A673 (cell line): ENCODE results near the gene PEAR1. TPM values are rescaled to one million over a fixed set of nuclear protein-coding genes. Genes with fewer than 3 reads are reported as not detected.

Experiments used
- BruUV-seq: library from RNA; stranded (reverse); fragments of 400-500 nt; replicated peaks from 2 replicates; lab custom pipeline; 2021; lab: Mats Ljungman, UMichigan
- CTCF ChIA-PET: fragments of 300-600 bp; sonication (Branson Sonifier 250); formaldehyde crosslinking; loops from one replicate; lab custom pipeline; 2022; ENCODE audit warnings: antibody characterized with exemption; lab: Charles Lee
- POLR2A ChIA-PET: fragments of 300-600 bp; sonication (Branson Sonifier 250); formaldehyde crosslinking; loops from one replicate; lab custom pipeline; 2022; ENCODE audit warnings: antibody characterized with exemption; ENCODE audit not compliant: low non-redundant PET; lab: Charles Lee
- DNase-seq: peaks from one replicate; pipeline ENCODE4 v3.0.0-alpha.2; 2015; ENCODE audit warnings: low spot score
- H3K27ac ChIP-seq: fragments of 200-600 bp; sonication (generic); 2 replicates; pipeline ENCODE4 v1.5.1; 2016; ENCODE audit warnings: mixed run types, low read depth, mild to moderate bottlenecking, mixed read lengths, antibody characterized with exemption, low read length; ENCODE audit not compliant: poor library complexity, severe bottlenecking
- H3K27me3 ChIP-seq: fragments of 200-600 bp; sonication (generic); replicated peaks from 2 replicates; pipeline ENCODE4 v1.6.1; 2017; ENCODE audit warnings: mixed run types, low read depth, mild to moderate bottlenecking, mixed read lengths, antibody characterized with exemption, low read length; ENCODE audit not compliant: insufficient read depth, poor library complexity
- H3K36me3 ChIP-seq: fragments of 200-600 bp; sonication (generic); 2 replicates; pipeline ENCODE4 v1.6.1; 2016; ENCODE audit warnings: mixed run types, mild to moderate bottlenecking, mixed read lengths, antibody characterized with exemption, low read length; ENCODE audit not compliant: insufficient read depth, poor library complexity, severe bottlenecking
- H3K4me1 ChIP-seq: fragments of 200-600 bp; sonication (generic); 2 replicates; pipeline ENCODE4 v1.6.1; 2017; ENCODE audit warnings: mixed run types, mild to moderate bottlenecking, mixed read lengths, antibody characterized with exemption, low read length; ENCODE audit not compliant: insufficient read depth, poor library complexity, severe bottlenecking
- H3K4me3 ChIP-seq: fragments of 200-600 bp; sonication (generic); 2 replicates; pipeline ENCODE4 v1.5.1; 2016; ENCODE audit warnings: low read depth, mixed run types, mild to moderate bottlenecking, mixed read lengths, low read length; ENCODE audit not compliant: poor library complexity, severe bottlenecking
- H3K9me3 ChIP-seq: fragments of 200-600 bp; sonication (generic); 2 replicates; pipeline ENCODE4 v1.6.1; 2016; ENCODE audit warnings: mixed run types, low read depth, mild to moderate bottlenecking, mixed read lengths, antibody characterized with exemption, low read length; ENCODE audit not compliant: poor library complexity, severe bottlenecking
- CTCF ChIP-seq: fragments of 300-800, 200-600 bp; sonication (generic); conservative IDR thresholded peaks from 2 replicates; pipeline ENCODE4 v1.5.1; 2017; ENCODE audit warnings: low read depth, mild to moderate bottlenecking, antibody characterized with exemption, low read length, moderate library complexity, mixed read lengths
- EZH2 ChIP-seq: fragments of 200-600 bp; sonication (generic); IDR thresholded peaks from 2 replicates; pipeline ENCODE4 v1.6.1; 2017; ENCODE audit warnings: borderline replicate concordance, low read depth, mild to moderate bottlenecking, mixed read lengths, antibody characterized with exemption, low read length; ENCODE audit not compliant: poor library complexity, severe bottlenecking
- intact Hi-C: fragments of 100-400 bp; cut with micrococcal nuclease; formaldehyde crosslinking; loops from one replicate; pipeline ENCODE4 v1.10.0; 2022; ENCODE audit not compliant: unreplicated experiment
- total RNA-seq: library from RNA; stranded (reverse); gene quantifications from 2 replicates; pipeline ENCODE4 v1.2.3, GENCODE V29; 2021

The PEAR1 gene
- total RNA-seq, 1 experiment from 2014 or later = 0.52 TPM

DNA sequence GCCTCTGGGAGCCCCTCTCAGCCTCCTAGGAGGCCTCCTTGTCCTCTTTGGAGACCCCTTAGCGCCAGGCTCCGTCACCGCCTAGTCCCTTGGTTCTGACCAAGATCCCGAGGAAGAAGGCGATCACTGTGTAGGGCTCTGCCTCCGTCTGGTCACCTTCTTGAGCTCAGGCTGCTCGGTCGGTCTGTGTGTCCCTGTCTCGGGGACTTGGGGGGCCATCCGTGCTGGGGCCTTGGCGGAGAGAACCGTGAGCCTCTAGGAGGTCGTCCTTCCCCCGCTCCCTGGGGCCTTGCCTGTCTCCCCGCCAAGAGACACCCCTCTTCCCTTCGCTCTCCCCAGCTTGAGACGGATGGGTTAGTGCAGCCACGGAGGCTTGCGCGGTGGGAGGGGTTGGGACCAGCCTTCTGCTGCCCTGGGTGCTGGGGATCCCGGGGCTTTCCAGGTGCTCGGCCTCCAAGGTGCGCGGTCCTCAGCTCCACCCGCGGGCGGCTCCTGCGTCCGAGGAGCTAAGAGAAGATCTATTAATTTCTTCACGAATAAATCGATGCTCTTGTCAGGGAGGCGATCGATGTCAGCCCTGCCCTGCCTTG lies 33.9 kb upstream of the PEAR1 start:
- Histone ChIP-seq H3K27me3 (peaks cover 27% of the 10 kb centered on the region), H3K36me3 (no peaks in the 10 kb centered on the region), H3K4me1 (peaks cover 10% of the 10 kb centered on the region), H3K27ac (no peak overlapping the region), H3K9me3 (no peaks in the 10 kb centered on the region), H3K4me3 (peak overlapping the region; percentile 55)
- intact Hi-C loops = loop anchor here (1.0 to 2.0 kb wide), 3 partner anchors 63 to 170 kb away; no protein-coding TSS in a partner anchor
- CTCF ChIA-PET = interaction anchor here (0.7 to 3.3 kb wide), 9 partner anchors 12 to 170 kb away, joined by 3 to 62 read pairs (median 6); partner anchors contain the start of genes CRABP2, ISG20L2 and METTL25B
- TF ChIP-seq EZH2 (no peak), CTCF (no peak)
- POLR2A ChIA-PET = interaction anchor here (0.6 kb wide), 1 partner anchor 9 kb away, joined by 3 read pairs; no protein-coding TSS in a partner anchor
- no peak for DNase-seq
- no TSS peak for BruUV-seq

DNA sequence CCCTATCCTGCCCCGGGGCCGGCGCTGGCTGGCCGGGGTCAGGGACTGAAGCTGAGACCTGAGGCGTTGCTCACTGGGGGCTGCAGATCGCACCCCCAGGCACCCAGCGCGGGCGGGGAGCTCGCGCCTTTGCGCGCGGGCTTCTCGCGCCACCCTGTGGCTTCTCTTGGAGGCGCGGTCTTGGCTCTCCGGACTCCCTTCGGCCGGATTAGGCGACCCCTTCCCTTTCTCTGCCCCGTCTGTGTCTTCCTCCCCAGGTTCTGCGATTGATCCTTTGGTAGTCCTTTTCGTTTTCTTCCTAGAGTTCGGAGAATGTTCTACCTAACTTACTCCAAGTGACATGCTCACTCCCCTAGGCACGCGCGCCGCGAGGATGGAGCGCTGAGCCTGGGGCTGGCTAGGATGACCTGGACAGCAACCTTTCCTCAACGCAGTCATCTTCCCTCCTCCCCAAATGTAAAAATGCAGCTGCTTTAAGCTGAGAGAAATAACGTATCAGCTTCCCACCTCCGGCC lies 33.3 kb upstream of the PEAR1 start:
- Histone ChIP-seq H3K4me1 (peaks cover 10% of the 10 kb centered on the region), H3K27ac (no peak overlapping the region), H3K27me3 (peaks cover 27% of the 10 kb centered on the region), H3K36me3 (no peaks in the 10 kb centered on the region), H3K4me3 (peak overlapping the region; percentile 55), H3K9me3 (no peaks in the 10 kb centered on the region)
- ChIA-PET CTCF (interaction anchor here (0.6 to 3.3 kb wide), 12 partner anchors 12 to 294 kb away, joined by 3 to 62 read pairs (median 5); partner anchors contain the start of genes CRABP2, ISG20L2 and METTL25B), POLR2A (no interaction called here)
- TF ChIP-seq EZH2 = no peak
- peak; percentile 94 for TF ChIP-seq CTCF
- intact Hi-C loops = loop anchor here (1.0 to 2.0 kb wide), 3 partner anchors 63 to 171 kb away; no protein-coding TSS in a partner anchor
- DNase-seq = peak; percentile 63
- no TSS peak for BruUV-seq

DNA sequence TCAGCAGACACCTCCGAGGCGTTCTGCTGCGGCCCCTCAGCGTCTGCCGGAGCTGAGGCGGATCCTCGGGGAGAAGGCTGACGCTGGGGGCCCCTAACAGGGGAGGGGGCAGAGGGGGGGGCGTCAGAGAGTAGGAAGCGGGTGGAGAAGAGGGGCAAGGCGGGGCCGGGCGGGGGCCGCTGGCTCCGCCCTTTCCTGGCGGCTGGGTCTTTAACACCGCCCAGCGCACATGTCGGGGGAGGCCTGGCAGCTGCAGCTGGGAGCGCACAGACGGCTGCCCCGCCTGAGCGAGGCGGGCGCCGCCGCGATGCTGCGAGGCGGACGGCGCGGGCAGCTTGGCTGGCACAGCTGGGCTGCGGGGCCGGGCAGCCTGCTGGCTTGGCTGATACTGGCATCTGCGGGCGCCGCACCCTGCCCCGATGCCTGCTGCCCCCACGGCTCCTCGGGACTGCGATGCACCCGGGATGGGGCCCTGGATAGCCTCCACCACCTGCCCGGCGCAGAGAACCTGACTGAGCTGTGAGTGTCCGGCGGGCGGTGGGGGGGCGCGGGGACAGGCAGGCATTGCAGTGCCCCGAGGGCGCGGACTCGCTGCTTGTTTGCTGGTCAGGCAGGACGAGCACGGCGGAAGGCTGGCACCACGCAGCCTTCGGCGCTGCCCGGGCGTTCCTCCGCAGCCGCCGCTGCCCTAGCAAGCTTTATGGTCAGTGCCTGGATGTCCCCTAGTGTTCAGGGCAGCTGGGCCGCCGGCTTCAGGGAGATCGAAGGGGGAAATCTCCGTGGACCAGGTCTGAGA lies 32.7 kb upstream of the PEAR1 start, which contains the start of gene NTRK1:
Gene NTRK1 (plus strand): TSS at position 238 of the 796 bp plus-strand sequence. CDS start 70 bp downstream, at position 308.
- BruUV-seq = no TSS peak
- peaks cover 15% of the 10 kb centered on the region for H3K4me1 ChIP-seq
- no peaks in the 10 kb centered on the region for H3K9me3 ChIP-seq
- no peak within 1 kb of the TSS for H3K27ac ChIP-seq
- TF ChIP-seq EZH2 (no peak), CTCF (no peak)
- no peaks in the 10 kb centered on the region for H3K36me3 ChIP-seq
- POLR2A ChIA-PET = interaction anchor here (0.6 kb wide), 1 partner anchor 313 kb away, joined by 9 read pairs; no protein-coding TSS in a partner anchor
- intact Hi-C loops = loop anchor here (1.0 to 2.0 kb wide), 3 partner anchors 64 to 172 kb away; no protein-coding TSS in a partner anchor
- peak within 1 kb of the TSS; percentile 55 for H3K4me3 ChIP-seq
- DNase-seq = peak; percentile 75
- H3K27me3 ChIP-seq = peaks cover 27% of the 10 kb centered on the region
- CTCF ChIA-PET = interaction anchor here (0.6 to 3.3 kb wide), 13 partner anchors 13 to 293 kb away, joined by 3 to 62 read pairs (median 6); partner anchors contain the start of genes CRABP2, ISG20L2 and METTL25B
